HG02798 (cell line): ENCODE data around the gene ZSCAN31.
A peak's percentile ranks its signal among the peaks of the same experiment; 100 is the strongest.
"Not testable (repeated sequence)": the region's sequence is repeated elsewhere in the genome, so short reads cannot be mapped to it uniquely, and the experiment has no call there.

Experiments used
- ATAC-seq: cut with Tn5 transposase; IDR thresholded peaks from one replicate; pipeline ENCODE4 v1.9.1; 2021; ENCODE audit warnings: mild to moderate bottlenecking; ENCODE audit not compliant: unreplicated experiment, poor library complexity

Gene ZSCAN31

GRCh38 chr6:28335564-28336283 is at the start of gene ZSCAN31:
Gene ZSCAN31 (minus strand): TSS chr6:28336148. CDS start chr6:28329683, 6,465 bp downstream.
- ATAC-seq: peak; percentile 91

GRCh38 chr6:28384143-28384533 is 48.2 kb upstream of the ZSCAN31 start:
- no peak for ATAC-seq

GRCh38 chr6:28383235-28384142 is 47.5 kb upstream of the ZSCAN31 start:
- peak; percentile 97 for ATAC-seq

DNA sequence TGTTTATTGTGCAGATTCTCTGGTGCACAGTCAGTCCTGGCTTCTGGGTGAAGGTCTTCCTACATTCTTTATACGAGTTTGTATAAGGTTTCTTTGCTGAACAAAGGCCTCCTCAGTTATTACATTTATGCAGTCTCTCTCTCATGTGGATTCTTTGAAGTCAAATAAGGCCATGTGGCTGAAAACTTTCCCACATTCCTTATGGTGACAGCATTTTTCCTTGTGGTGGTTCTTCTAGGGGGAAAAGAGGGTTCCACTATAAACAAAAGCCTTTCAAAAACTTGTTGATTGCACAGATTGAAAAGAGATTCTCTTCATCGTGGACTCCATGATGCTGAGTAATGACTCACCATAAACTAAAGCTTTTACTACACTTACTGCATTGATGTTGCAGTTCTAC is 44.4 kb upstream of the ZSCAN31 start:
- no peak for ATAC-seq

DNA sequence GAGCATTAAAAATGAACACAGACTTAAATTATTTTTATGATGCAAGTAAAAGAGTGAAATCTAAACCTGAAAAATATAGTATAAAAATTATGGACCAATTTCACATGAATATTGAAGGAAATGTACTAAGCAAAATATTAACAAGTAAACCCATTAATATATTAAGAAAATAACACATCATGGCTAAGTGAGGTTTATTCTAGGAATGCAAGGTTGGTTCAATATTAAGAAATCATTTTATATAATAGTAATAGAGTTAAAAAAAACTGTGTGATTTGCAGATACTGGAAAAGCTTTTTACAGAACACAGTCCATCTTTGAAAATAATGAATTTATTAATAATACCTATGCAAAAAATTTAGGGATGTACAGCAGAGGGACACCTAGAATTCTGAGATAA is 42.7 kb upstream of the ZSCAN31 start:
- no peak for ATAC-seq

- no peak for ATAC-seq
Observed at GRCh38 chr6:28377879-28378278, 41.9 kb upstream of the ZSCAN31 start.

GRCh38 chr6:28373925-28374324 is 38.0 kb upstream of the ZSCAN31 start:
- ATAC-seq: no peak

- ATAC-seq: peak; percentile 56
Observed at GRCh38 chr6:28371706-28372451, 35.9 kb upstream of the ZSCAN31 start.

DNA sequence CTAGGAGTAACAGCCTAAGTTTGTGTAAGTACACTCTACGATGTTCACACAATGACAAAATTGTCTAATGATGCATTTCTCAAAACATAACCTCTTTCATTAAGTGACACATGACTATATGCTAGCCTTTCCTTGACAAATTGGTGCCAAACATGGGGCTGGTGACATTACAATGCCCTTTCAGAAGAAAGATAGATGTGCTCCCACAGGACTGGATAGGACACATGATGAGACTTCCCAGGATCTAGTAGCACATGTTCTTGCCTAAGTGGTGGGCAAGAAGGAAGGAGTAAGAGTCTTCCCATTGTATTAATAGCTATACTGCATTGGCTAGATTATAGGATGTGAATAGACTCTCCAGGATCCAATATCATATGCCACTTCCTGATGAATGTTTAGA is 35.3 kb upstream of the ZSCAN31 start:
- ATAC-seq: no peak

- no peak for ATAC-seq
Observed at GRCh38 chr6:28370440-28370839, 34.5 kb upstream of the ZSCAN31 start.

- ATAC-seq: no peak
Observed at GRCh38 chr6:28369463-28369862, 33.5 kb upstream of the ZSCAN31 start.

GRCh38 chr6:28368522-28368921 is 32.6 kb upstream of the ZSCAN31 start:
- no peak for ATAC-seq

GRCh38 chr6:28365590-28365989 is 29.6 kb upstream of the ZSCAN31 start:
- not testable (repeated sequence) for ATAC-seq

- ATAC-seq: no peak
Observed at GRCh38 chr6:28360961-28361360, 25.0 kb upstream of the ZSCAN31 start.

DNA sequence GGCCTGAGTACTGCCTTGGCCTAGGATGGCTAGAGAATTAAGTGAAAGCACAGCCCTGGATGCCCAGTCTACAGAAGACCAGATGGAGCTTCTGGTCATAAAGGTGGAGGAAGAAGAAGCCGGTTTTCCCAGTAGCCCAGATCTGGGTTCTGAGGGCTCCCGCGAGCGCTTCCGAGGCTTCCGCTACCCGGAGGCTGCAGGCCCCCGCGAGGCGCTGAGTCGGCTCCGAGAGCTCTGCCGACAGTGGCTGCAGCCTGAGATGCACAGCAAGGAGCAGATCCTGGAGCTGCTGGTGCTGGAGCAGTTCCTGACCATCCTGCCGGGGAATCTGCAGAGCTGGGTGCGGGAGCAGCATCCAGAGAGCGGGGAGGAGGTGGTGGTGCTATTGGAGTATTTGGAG is 23.6 kb upstream of the ZSCAN31 start:
- ATAC-seq: not testable (repeated sequence)

DNA sequence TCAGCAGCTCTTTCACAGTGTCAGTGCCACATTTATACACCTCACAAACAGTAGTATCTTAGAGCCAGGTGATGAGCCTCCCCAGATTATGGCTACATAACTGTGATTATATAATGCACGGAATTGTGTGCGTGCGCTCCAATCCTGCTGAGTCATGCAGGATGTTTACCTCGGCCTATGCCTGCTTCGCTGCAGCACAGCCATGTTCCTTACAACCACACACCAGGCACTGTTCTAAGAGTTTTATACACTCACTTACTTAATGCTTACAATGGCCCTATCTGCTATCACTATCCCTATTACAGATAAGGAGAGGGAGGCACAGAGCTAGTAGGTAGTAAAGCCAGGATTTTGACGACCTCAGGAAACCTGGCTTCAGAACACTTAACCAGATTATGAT is 21.1 kb upstream of the ZSCAN31 start:
- no peak for ATAC-seq

DNA sequence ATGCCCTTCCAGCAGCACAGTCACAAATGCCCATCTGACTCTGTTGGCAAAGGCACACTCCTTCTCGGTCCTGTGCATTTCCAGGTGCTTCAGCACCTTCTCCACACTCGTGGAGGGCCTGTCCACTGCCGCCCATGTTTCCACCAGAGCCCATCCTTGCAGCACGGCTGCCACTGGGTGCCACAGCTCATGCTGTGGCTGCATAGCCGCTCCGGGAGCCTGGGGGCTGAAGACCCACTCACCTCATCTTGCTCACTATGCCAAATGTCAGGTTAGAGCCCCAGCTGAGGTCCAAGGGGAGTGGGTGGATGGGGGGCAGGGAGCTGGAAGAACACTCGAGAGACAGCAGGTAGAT is 20.7 kb upstream of the ZSCAN31 start:
- no peak for ATAC-seq

DNA sequence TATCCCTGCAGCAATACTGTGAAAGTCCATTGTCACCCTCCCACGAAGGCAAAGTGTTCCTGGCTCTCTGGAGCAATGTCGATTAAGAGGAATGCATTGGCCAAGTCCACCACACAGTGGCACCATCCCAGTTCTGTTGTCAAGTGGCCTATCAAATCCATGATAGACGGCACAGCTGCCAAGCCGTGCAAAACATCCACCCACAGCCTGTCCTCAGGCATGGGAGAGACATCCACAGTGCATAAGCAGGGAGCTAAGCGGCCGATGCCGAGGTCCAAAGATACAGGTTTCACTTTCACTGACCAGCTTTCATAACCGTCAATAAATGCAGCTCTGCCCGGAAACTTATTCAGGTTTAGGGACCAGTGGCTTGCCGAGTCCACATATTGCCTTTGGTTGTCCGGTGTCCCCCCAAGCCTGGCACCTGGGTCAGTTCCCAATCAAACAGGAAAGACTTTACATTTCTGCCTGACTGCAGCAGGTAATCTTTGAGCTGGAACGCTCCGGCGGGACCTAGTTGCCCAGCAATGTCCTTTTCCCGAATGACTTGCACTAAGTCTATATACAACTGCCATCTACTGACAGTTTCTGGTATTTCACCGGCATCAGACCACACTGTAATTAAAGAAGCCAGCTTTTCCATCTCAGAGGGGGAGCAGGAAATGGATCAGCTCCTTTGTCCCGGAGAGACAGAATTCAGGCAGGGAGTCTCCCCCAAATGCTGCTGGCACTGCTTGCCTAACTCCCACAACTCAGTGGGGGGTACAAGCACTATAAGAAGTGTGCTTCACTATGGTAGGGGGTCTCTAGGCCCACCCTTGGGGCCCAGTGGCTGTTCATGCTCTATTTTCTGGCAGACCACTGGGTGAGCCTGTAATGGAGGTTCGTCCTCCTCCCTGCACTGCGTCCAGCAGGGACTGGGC is 20.1 kb upstream of the ZSCAN31 start:
- peak; percentile 78 for ATAC-seq

- ATAC-seq: no peak
Observed at GRCh38 chr6:28354688-28355554, 19.0 kb upstream of the ZSCAN31 start.
